T-helper 2 cell (primary cell): ENCODE results near the gene IER5L.
A peak's percentile ranks its signal among the peaks of the same experiment; 100 is the strongest.
"Not testable (repeated sequence)": the region's sequence is repeated elsewhere in the genome, so short reads cannot be mapped to it uniquely, and the experiment has no call there.

ENCODE experiments used
- DNase-seq, 5 experiments: peaks; one replicate each; pipeline versions ENCODE4 v3.0.0 to v3.0.0-alpha.2; 2012 to 2022

The IER5L gene

GRCh38 chr9:129138144-129138462 lies 40.0 kb downstream of the IER5L start:
- no peak for DNase-seq

- DNase-seq = no peak
Measured at GRCh38 chr9:129137292-129138143, 40.5 kb downstream of the IER5L start.

- DNase-seq = no peak
Measured at GRCh38 chr9:129136446-129137035, 41.5 kb downstream of the IER5L start.

- DNase-seq = no peak
Measured at GRCh38 chr9:129135476-129135875, 42.6 kb downstream of the IER5L start.

- no peak for DNase-seq
Measured at GRCh38 chr9:129133082-129133481, 45.0 kb downstream of the IER5L start.

- DNase-seq = peak; percentile 58 to 80 (median 75)
Measured at GRCh38 chr9:129131300-129132145, 46.5 kb downstream of the IER5L start.

GRCh38 chr9:129130791-129131190 lies 47.3 kb downstream of the IER5L start:
- no peak for DNase-seq

GRCh38 chr9:129130271-129130670 lies 47.8 kb downstream of the IER5L start:
- not testable (repeated sequence) for DNase-seq

GRCh38 chr9:129128689-129129088 lies 49.4 kb downstream of the IER5L start:
- no peak for DNase-seq

GRCh38 chr9:129126749-129127618 lies 51.1 kb downstream of the IER5L start:
- DNase-seq = no peak
